Upper lobe of left lung (tissue), 6 donors: Measurements from ENCODE around the gene KIF1A. TPM values are rescaled to one million over a fixed set of nuclear protein-coding genes. Genes with fewer than 3 reads are reported as not detected.

ENCODE experiments used
- ATAC-seq, 2 donors: fragments of 200-7000 bp; cut with Tn5 transposase; one replicate each; pipeline ENCODE4 v1.9.1; 2022; ENCODE audit warnings: mild to moderate bottlenecking in 2 of 2, moderate library complexity in 2 of 2; ENCODE audit not compliant: low FRiP score in 2 of 2
- DNase-seq, 2 donors: peaks; one replicate each; pipeline ENCODE4 v3.0.0-alpha.2; 2019 to 2020
- H3K27ac ChIP-seq, 4 donors: fragments of 200-600 bp; sonication (generic); one replicate each; pipeline ENCODE4 v1.5.1; 2016 to 2019
- H3K27me3 ChIP-seq, 4 donors: fragments of 200-600 bp; sonication (generic); one replicate each; pipeline ENCODE4 v1.5.1; 2017 to 2019
- H3K36me3 ChIP-seq, 4 donors: fragments of 200-600 bp; sonication (generic); one replicate each; pipeline ENCODE4 v1.5.1; 2016 to 2019
- H3K4me1 ChIP-seq, 4 donors: fragments of 200-600 bp; sonication (generic); one replicate each; pipeline ENCODE4 v1.5.1; 2018 to 2019
- H3K4me3 ChIP-seq, 4 donors: fragments of 200-600 bp; sonication (generic); one replicate each; pipeline ENCODE4 v1.5.1; 2017 to 2019; ENCODE audit warnings: mild to moderate bottlenecking in 2 of 4, moderate library complexity in 1 of 4
- H3K9me3 ChIP-seq, 4 donors: fragments of 200-600 bp; sonication (generic); one replicate each; pipeline ENCODE4 v1.5.1; 2018 to 2019
- EP300 ChIP-seq, 4 donors: sonication (generic); formaldehyde crosslinking; IDR thresholded peaks; one replicate each; pipeline ENCODE4 v1.5.1; 2017; ENCODE audit warnings: antibody characterized with exemption in 4 of 4, control low read depth in 2 of 4
- POLR2A ChIP-seq, 4 donors: fragments of 450-650 bp; IDR thresholded peaks; one replicate each; pipeline ENCODE4 v1.5.1; 2016 to 2017; ENCODE audit warnings: antibody characterized with exemption in 4 of 4, mild to moderate bottlenecking in 2 of 4
- POLR2AphosphoS5 ChIP-seq, 2 donors: sonication (generic); formaldehyde crosslinking; IDR thresholded peaks; one replicate each; pipeline ENCODE4 v1.5.1; 2017; ENCODE audit warnings: antibody characterized with exemption in 2 of 2
- WGBS, 2 donors: methylation state at CpG; one replicate each; pipeline ENCODE4 v1.1.5; 2017 to 2018; 5-methylcytosine and 5-hydroxymethylcytosine counted together
- total RNA-seq, 6 donors: library from RNA; depleted of rRNA in 4 of 6; stranded (reverse); fragments of >200 nt in 4 of 6; gene quantifications; one replicate each; pipeline versions ENCODE4 v1.1.0 to v1.2.1, GENCODE V29; 2016 to 2021
- TF ChIP-seq, protein P1 (sequence below), 6 experiments: fragments of 450-650 bp in 4 of 6; fragments of 200-600 bp in 2 of 6; sonication (generic) in 2 of 6; IDR thresholded peaks; one replicate each; pipeline ENCODE4 v1.5.1; 2016 to 2019; ENCODE audit warnings: antibody characterized with exemption in 6 of 6
- donor health status: DM: no; HTN: no; CAD: no; lungs with moderate emphysema.
- donor health status: DM: no; HTN: yes; CAD: no; lungs with severe emphysema.

KIF1A gene, protein sequence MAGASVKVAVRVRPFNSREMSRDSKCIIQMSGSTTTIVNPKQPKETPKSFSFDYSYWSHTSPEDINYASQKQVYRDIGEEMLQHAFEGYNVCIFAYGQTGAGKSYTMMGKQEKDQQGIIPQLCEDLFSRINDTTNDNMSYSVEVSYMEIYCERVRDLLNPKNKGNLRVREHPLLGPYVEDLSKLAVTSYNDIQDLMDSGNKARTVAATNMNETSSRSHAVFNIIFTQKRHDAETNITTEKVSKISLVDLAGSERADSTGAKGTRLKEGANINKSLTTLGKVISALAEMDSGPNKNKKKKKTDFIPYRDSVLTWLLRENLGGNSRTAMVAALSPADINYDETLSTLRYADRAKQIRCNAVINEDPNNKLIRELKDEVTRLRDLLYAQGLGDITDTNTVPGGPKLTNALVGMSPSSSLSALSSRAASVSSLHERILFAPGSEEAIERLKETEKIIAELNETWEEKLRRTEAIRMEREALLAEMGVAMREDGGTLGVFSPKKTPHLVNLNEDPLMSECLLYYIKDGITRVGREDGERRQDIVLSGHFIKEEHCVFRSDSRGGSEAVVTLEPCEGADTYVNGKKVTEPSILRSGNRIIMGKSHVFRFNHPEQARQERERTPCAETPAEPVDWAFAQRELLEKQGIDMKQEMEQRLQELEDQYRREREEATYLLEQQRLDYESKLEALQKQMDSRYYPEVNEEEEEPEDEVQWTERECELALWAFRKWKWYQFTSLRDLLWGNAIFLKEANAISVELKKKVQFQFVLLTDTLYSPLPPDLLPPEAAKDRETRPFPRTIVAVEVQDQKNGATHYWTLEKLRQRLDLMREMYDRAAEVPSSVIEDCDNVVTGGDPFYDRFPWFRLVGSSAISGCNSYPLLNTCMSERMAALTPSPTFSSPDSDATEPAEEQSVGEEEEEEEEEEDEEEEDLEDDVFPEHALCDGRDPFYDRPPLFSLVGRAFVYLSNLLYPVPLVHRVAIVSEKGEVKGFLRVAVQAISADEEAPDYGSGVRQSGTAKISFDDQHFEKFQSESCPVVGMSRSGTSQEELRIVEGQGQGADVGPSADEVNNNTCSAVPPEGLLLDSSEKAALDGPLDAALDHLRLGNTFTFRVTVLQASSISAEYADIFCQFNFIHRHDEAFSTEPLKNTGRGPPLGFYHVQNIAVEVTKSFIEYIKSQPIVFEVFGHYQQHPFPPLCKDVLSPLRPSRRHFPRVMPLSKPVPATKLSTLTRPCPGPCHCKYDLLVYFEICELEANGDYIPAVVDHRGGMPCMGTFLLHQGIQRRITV (N-terminal part only)
- total RNA-seq: 1 to 10 TPM in 1 of 6 donors, under 1 TPM in 3, not detected in 2; 0.15 to 1.2 (median 0.35) TPM

DNA sequence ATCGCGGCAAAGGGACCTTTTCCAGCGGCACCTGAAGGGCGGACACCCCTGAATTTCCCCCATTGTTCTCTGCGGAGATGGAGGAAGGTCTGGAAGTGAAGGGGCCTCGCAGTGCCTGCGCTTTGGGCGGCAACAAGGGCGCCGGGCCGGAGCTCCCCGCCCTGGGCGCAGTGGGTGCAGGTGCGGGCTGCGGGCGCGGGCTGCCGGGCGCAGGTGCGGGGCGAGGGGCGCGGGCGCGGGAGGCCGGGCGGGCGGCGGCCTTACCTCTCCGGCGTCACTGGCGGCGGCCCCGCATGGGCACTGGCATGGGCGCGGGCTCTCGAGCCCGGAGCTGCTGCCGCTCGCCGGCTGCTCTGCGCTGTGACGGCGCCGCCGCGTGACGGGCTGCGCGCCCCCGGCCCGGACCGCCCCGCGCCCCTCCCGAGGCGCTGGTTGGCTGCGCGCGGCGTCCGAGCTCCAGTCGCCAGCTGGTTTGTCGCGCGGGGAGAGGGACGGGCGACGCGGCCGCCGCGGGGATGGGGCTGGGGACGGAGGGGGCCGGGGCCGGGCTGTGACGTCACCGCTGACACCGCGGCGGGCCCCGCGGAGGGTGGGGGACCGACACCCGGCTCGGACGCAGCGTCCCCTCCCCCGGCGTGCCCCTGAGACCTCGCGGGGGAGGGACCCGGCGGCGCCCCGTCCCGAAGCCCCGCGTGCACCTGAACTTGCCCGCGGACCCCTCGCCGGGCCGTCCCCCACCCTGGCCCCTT, at the start of gene KIF1A:
Gene KIF1A, minus strand, starts transcription at position 362 of the 749 bp plus-strand sequence. CDS start 22,467 bp downstream, outside the sequence.
- Histone ChIP-seq H3K9me3 (peaks cover 0 to 7% (median 2%) of the 10 kb centered on the region in 4 donors), H3K4me1 (peaks cover 22 to 29% (median 25%) of the 10 kb centered on the region in 4 donors), H3K27me3 (peaks cover 0 to 37% (median 26%) of the 10 kb centered on the region in 4 donors), H3K27ac (no peak within 1 kb of the TSS), H3K36me3 (no peaks in the 10 kb centered on the region), H3K4me3 (peak within 1 kb of the TSS in 3 of 4 donors; percentile 13 to 39 (median 22))
- ATAC-seq: no peak
- WGBS, 2 donors: 3% methylated on average over 11 of the region's 104 CpGs; no CpG with 5 or more reads in 1 of the 2 donors
- no peak for TF ChIP-seq POLR2A (IDR thresholded peaks at IDR 0.05)
- TF ChIP-seq, protein P1, sequence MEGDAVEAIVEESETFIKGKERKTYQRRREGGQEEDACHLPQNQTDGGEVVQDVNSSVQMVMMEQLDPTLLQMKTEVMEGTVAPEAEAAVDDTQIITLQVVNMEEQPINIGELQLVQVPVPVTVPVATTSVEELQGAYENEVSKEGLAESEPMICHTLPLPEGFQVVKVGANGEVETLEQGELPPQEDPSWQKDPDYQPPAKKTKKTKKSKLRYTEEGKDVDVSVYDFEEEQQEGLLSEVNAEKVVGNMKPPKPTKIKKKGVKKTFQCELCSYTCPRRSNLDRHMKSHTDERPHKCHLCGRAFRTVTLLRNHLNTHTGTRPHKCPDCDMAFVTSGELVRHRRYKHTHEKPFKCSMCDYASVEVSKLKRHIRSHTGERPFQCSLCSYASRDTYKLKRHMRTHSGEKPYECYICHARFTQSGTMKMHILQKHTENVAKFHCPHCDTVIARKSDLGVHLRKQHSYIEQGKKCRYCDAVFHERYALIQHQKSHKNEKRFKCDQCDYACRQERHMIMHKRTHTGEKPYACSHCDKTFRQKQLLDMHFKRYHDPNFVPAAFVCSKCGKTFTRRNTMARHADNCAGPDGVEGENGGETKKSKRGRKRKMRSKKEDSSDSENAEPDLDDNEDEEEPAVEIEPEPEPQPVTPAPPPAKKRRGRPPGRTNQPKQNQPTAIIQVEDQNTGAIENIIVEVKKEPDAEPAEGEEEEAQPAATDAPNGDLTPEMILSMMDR (IDR thresholded peaks at IDR 0.05): no peak
- no peak for TF ChIP-seq EP300 (IDR thresholded peaks at IDR 0.05)
- TF ChIP-seq POLR2AphosphoS5 (IDR thresholded peaks at IDR 0.05): no peak
- DNase-seq: peak in 1 of 2 donors; percentile 84

DNA sequence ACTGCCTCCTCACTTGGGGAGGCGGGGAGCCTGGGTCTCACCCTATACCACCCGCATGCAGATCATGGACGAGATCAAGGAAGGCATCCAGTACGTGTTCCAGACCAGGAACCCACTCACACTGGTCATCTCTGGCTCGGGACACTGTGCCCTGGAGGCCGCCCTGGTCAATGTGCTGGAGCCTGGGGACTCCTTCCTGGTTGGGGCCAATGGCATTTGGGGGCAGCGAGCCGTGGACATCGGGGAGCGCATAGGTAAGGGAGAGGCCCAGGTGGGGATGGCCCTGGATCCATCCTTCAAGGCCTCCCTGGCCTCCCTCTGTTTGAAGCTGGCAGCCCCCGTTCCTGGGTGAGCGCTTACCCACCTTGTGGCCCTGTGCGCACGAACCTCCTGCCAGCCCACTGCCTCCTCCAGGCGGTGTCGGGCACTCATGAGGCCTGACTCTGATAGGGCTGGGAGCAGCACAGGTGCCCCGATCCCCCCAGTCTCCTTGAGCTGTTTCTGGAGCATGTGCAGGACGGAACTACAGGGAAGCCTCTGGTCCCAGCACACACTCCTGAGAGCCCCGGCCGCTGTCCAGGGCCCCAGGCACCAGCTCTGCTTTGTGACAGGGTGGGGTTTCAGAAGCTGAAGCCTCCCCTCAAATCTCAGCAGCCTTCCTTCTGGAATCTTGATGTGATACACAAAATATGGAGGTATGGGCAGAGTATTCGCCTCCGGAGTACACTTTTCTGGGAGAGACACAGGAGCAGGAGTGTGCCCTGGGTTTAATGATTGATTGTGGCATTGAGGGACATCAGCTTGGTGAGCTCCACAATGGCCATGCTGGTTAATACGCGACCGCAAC, 49.3 kb upstream of the KIF1A start:
- no peaks in the 10 kb centered on the region for H3K27me3 ChIP-seq
- H3K4me3 ChIP-seq: no peak overlapping the region
- peak in 1 of 2 donors; percentile 65 for DNase-seq
- H3K4me1 ChIP-seq: no peaks in the 10 kb centered on the region
- TF ChIP-seq POLR2A (IDR thresholded peaks at IDR 0.05) (no peak), POLR2AphosphoS5 (IDR thresholded peaks at IDR 0.05) (no peak), EP300 (IDR thresholded peaks at IDR 0.05) (no peak)
- TF ChIP-seq, protein P1 (IDR thresholded peaks at IDR 0.05): no peak
- no peaks in the 10 kb centered on the region for H3K36me3 ChIP-seq
- no peak for ATAC-seq
- no peak overlapping the region for H3K27ac ChIP-seq
- no peaks in the 10 kb centered on the region for H3K9me3 ChIP-seq
- 90 to 91% methylated on average over 17 to 24 of the region's 25 CpGs for WGBS, 2 donors

DNA sequence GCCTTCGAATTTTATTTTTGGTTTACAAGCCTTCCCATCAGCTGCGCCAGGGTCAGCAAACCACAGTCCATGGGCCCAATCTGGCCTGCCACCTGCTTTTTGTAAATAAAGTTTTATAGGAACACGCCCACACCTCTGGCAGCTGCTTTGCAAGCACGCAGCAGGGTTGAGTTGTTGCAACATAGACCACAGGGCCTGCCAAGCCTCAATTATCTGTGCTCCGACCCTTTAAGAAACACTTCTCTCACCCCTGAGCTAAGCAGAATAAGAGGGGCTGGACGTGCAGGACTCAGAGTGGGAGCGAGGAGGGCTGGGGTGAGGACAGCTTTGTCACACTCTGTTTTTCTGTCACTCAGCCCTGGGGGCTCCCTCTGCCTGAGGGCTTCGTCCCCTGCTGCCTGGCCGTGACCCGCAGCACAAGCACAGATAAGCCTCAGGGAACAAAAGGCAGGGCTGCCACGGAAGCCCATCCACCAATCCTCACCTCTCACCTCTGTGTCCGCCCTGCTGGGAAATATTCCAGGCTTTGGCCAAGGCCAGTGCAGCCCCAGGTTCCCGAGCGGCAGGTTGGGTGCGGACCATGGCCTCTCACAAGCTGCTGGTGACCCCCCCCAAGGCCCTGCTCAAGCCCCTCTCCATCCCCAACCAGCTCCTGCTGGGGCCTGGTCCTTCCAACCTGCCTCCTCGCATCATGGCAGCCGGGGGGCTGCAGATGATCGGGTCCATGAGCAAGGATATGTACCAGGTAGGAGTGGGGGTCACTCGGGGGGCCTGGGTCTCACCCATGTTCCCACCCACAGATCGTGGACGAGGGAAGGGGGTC, 48.5 kb upstream of the KIF1A start, which contains the start of gene AGXT:
Gene AGXT, plus strand, starts transcription at position 539 of the 823 bp plus-strand sequence. Its CDS starts 42 bp downstream, at position 581.
- WGBS, 2 donors: 63 to 84% methylated on average over 11 to 21 of the region's 21 CpGs
- TF ChIP-seq EP300 (IDR thresholded peaks at IDR 0.05): no peak
- no peak for TF ChIP-seq POLR2AphosphoS5 (IDR thresholded peaks at IDR 0.05)
- no peak for TF ChIP-seq POLR2A (IDR thresholded peaks at IDR 0.05)
- TF ChIP-seq, protein P1 (IDR thresholded peaks at IDR 0.05): no peak
- DNase-seq (peak in 1 of 2 donors; percentile 48), ATAC-seq (peak in 1 of 2 donors; percentile 5)
- no peaks in the 10 kb centered on the region for H3K36me3 ChIP-seq
- no peaks in the 10 kb centered on the region for H3K27me3 ChIP-seq
- H3K9me3 ChIP-seq: no peaks in the 10 kb centered on the region
- no peak within 1 kb of the TSS for H3K4me3 ChIP-seq
- H3K27ac ChIP-seq: no peak within 1 kb of the TSS
- H3K4me1 ChIP-seq: no peaks in the 10 kb centered on the region
